SK-N-SH (cell line): Measurements from ENCODE around the gene ATP6V1B1. TPM values are rescaled to one million over a fixed set of nuclear protein-coding genes. Genes with fewer than 3 reads are reported as not detected.

ENCODE experiments used
- CTCF ChIA-PET: fragments of 300-600, 350-600 bp; formaldehyde crosslinking; extraction: SDS; loops from one replicate; lab custom pipeline; 2021; lab: Yijun Ruan, JAX
- POLR2A ChIA-PET: fragments of 350-600 bp; sonication (Branson Sonifier 250); formaldehyde crosslinking; extraction: SDS; loops from one replicate; lab custom pipeline; 2020; ENCODE audit warnings: antibody characterized with exemption, inconsistent platforms; lab: Yijun Ruan, JAX
- DNase-seq: peaks from one replicate; pipeline ENCODE4 v3.0.0; 2012
- H2AFZ ChIP-seq: fragments of 200-600 bp; sonication (generic); 2 replicates; pipeline ENCODE4 v1.8.1; 2016; ENCODE audit warnings: antibody characterized with exemption, mild to moderate bottlenecking, low read depth
- H3F3A ChIP-seq: fragments of 200-600 bp; sonication (generic); replicated peaks from 2 replicates; pipeline ENCODE3; 2016; ENCODE audit warnings: antibody characterized with exemption, mild to moderate bottlenecking; ENCODE audit not compliant: insufficient read depth
- H3K27ac ChIP-seq, 2 experiments: fragments of 200-500 bp in 1 of 2; fragments of 200-600 bp in 1 of 2; sonication (Bioruptor generic) in 1 of 2; sonication (generic), shearing (Covaris generic) in 1 of 2; 2 replicates each; pipeline versions ENCODE4 v1.5.1 to v1.6.1; 2014 to 2016; ENCODE audit warnings: low read depth in 2 of 2, inconsistent platforms in 1 of 2, low read length in 1 of 2, mild to moderate bottlenecking in 1 of 2, mixed read lengths in 1 of 2
- H3K27me3 ChIP-seq: fragments of 200-600 bp; sonication (generic), shearing (Covaris generic); 2 replicates; pipeline ENCODE4 v1.6.1; 2016; ENCODE audit warnings: mixed run types; ENCODE audit not compliant: insufficient read depth
- H3K36me3 ChIP-seq, 2 experiments: fragments of 200-500 bp in 1 of 2; fragments of 200-600 bp in 1 of 2; sonication (Bioruptor generic) in 1 of 2; sonication (generic) in 1 of 2; replicated peaks in 1 of 2; 2 replicates each; pipeline versions ENCODE3 to v1.5.1; 2014 to 2016; ENCODE audit warnings: low read length in 1 of 2, mild to moderate bottlenecking in 1 of 2; ENCODE audit not compliant: insufficient read depth in 2 of 2, control insufficient read depth in 1 of 2
- H3K4me1 ChIP-seq, 2 experiments: fragments of 200-500 bp in 1 of 2; fragments of 200-600 bp in 1 of 2; sonication (Bioruptor generic) in 1 of 2; sonication (generic), shearing (Covaris generic) in 1 of 2; 2 replicates each; pipeline versions ENCODE4 v1.5.1 to v1.6.1; 2014 to 2016; ENCODE audit warnings: low read depth in 1 of 2, low read length in 1 of 2, mixed run types in 1 of 2; ENCODE audit not compliant: insufficient read depth in 2 of 2, control insufficient read depth in 1 of 2
- H3K4me2 ChIP-seq: fragments of 200-600 bp; sonication (generic), shearing (Covaris generic); 2 replicates; pipeline ENCODE4 v1.6.1; 2017; ENCODE audit warnings: mixed run types
- H3K4me3 ChIP-seq, 2 experiments: fragments of 200-500 bp in 1 of 2; fragments of 200-600 bp in 1 of 2; sonication (Bioruptor generic) in 1 of 2; sonication (generic), shearing (Covaris generic) in 1 of 2; 2 replicates each; pipeline versions ENCODE4 v1.5.1 to v1.8.1; 2014 to 2016; ENCODE audit warnings: low read depth in 2 of 2, inconsistent platforms in 1 of 2, low read length in 1 of 2, mild to moderate bottlenecking in 1 of 2, mixed read lengths in 1 of 2, moderate library complexity in 1 of 2
- H3K79me2 ChIP-seq: fragments of 200-600 bp; sonication (generic); 2 replicates; pipeline ENCODE4 v1.8.1; 2017; ENCODE audit warnings: mild to moderate bottlenecking; ENCODE audit not compliant: insufficient read depth
- H3K9ac ChIP-seq: fragments of 200-600 bp; sonication (generic); 2 replicates; pipeline ENCODE4 v1.6.1; 2017; ENCODE audit warnings: mixed run types
- H3K9me2 ChIP-seq: fragments of 200-600 bp; sonication (generic); 2 replicates; pipeline ENCODE4 v1.6.1; 2017; ENCODE audit warnings: mixed run types
- H3K9me3 ChIP-seq: fragments of 200-600 bp; sonication (generic); 2 replicates; pipeline ENCODE4 v1.6.1; 2017; ENCODE audit warnings: mixed run types, mild to moderate bottlenecking, moderate library complexity
- H4K20me1 ChIP-seq: fragments of 200-600 bp; sonication (generic); 2 replicates; pipeline ENCODE4 v1.6.1; 2017; ENCODE audit warnings: mild to moderate bottlenecking, mixed run types; ENCODE audit not compliant: insufficient read depth
- ELF1 ChIP-seq: IDR thresholded peaks from 2 replicates; pipeline ENCODE4 v1.4.0; 2012
- FOSL2 ChIP-seq: IDR thresholded peaks from 2 replicates; pipeline ENCODE4 v1.4.0; 2012; ENCODE audit warnings: low read depth, mild to moderate bottlenecking, moderate library complexity, borderline replicate concordance
- FOXJ3 ChIP-seq: sonication (generic); formaldehyde crosslinking; IDR thresholded peaks from 2 replicates; pipeline ENCODE4 v1.5.1; 2020; ENCODE audit warnings: mild to moderate bottlenecking, missing genetic modification reagents
- FOXM1 ChIP-seq: IDR thresholded peaks from 2 replicates; pipeline ENCODE4 v1.4.0; 2012; ENCODE audit warnings: low read depth, mild to moderate bottlenecking
- GATA2 ChIP-seq: sonication (generic); formaldehyde crosslinking; IDR thresholded peaks from 2 replicates; pipeline ENCODE4 v1.5.0; 2020; ENCODE audit warnings: mild to moderate bottlenecking, missing genetic modification reagents
- RAD21 ChIP-seq: IDR thresholded peaks from 2 replicates; pipeline ENCODE4 v1.6.1; 2012; ENCODE audit warnings: mild to moderate bottlenecking, low read length
- SMC3 ChIP-seq: IDR thresholded peaks from 2 replicates; pipeline ENCODE4 v1.6.1; 2012; ENCODE audit warnings: low read depth, low read length, improper control_type of control experiment
- YY1 ChIP-seq: IDR thresholded peaks from 2 replicates; pipeline ENCODE4 v1.4.0; 2012; ENCODE audit warnings: low read depth, mild to moderate bottlenecking
- WGBS: methylation state at CpG from one replicate; pipeline ENCODE4 v1.1.6; 2017; ENCODE audit warnings: low lambda C conversion rate; 5-methylcytosine and 5-hydroxymethylcytosine counted together
- polyA plus RNA-seq, 3 experiments: library from polyadenylated mRNA; depleted of rRNA; stranded (reverse); fragments of >200 nt; gene quantifications; 2 replicates each; pipeline ENCODE4 v1.2.3, GENCODE V29; 2012
- TF ChIP-seq, protein P1 (sequence below): IDR thresholded peaks from 2 replicates; pipeline ENCODE4 v1.4.0; 2012; ENCODE audit warnings: low read depth
- TF ChIP-seq, protein P2 (sequence below): fragments of 200-600 bp; sonication (generic); IDR thresholded peaks from 2 replicates; pipeline ENCODE4 v1.6.1; 2017; ENCODE audit warnings: antibody characterized with exemption, mild to moderate bottlenecking, moderate library complexity
- TF ChIP-seq, protein P3 (sequence below): IDR thresholded peaks from 2 replicates; pipeline ENCODE4 v1.4.0; 2012; ENCODE audit warnings: low read depth, borderline replicate concordance

Gene ATP6V1B1
- polyA plus RNA-seq, 1 of the 3 experiments (the other 2 are of a cell fraction), result 4.9 TPM

DNA sequence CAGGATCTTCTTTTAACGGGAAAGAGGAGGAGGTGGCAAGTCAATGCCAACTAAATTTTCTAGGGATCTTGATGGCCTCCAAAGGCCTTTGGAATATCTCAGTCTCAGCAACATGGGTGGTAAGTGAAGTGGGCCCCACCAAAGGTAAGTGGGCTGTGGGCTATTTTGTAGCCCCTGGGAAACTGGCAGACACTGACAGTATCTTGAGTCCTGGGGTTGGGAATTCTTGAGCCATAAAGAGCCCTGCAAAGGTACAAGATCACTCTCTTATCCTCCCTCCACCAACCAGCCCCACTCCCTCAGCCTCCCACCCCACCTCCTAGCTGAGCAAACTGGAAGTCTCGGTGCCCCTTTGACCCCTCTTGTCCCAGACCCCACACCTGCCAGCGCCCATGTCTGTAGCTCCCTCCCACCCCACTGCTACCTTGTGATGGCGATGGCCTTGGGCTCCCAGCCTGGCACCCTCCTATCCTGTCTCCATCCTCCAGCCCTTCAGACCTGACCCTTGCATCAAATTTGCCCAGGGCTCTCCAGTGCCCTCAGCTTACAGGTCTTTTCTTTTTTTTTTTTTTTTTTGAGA, 8.5 kb downstream of the ATP6V1B1 start (continued):
- TF ChIP-seq GATA2 (CRISPR knock-in tag) (no peak), FOXJ3 (CRISPR knock-in tag) (no peak), FOXM1 (no peak)
- TF ChIP-seq, protein P1, sequence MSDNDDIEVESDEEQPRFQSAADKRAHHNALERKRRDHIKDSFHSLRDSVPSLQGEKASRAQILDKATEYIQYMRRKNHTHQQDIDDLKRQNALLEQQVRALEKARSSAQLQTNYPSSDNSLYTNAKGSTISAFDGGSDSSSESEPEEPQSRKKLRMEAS, result no peak
- TF ChIP-seq, all 33 proteins: peak for 0

DNA sequence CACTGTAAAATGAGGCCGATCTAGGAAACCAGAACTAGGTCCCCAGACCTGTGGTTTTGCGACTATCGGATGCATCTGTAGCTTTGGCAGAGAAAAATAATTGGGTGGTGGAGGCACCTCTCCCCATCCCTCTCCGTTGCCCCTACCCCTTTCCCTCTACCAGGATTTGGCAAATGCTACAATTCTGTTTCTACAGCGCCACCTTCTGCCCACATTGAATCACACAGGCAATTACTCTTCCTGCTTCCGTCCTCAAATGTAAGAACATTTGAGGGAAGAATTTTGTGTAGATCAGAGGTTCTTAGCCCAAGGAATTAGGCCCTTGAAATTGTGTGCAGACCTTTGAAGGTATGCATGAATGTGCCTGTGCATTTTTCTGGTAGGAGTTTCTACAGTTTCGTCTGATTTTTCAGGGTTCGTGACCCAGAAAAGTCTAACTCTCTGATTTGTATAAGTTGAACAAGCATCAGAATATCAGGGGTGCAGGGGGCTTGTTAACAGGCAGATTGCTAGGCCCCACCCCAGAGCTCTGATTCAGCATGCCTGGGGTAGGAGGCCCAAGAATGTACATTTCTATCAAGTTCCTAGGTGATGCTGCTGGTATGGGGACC, 11.2 kb downstream of the ATP6V1B1 start:
- Histone ChIP-seq H3K4me2 (peak overlapping the region; percentile 80), H2AFZ (peak overlapping the region; percentile 73; the same call in 1 of the 2 replicates), H3K9ac (no peak overlapping the region), H4K20me1 (no peaks in the 10 kb centered on the region), H3K9me2 (no peaks in the 10 kb centered on the region), H3K4me1 (peaks cover 5 to 20% of the 10 kb centered on the region in 2 experiments; a peak in 2 of 4 replicates), H3K79me2 (no peaks in the 10 kb centered on the region)
- DNase-seq, result peak; percentile 71
- POLR2A ChIA-PET, result interaction anchor here (1.9 kb wide), 1 partner anchor 75 kb away, joined by 5 read pairs; no protein-coding TSS in a partner anchor
- TF ChIP-seq RAD21, result peak; percentile 76
- peak; percentile 36; the same call in 1 of the 2 replicates for TF ChIP-seq ELF1
- TF ChIP-seq SMC3, result peak; percentile 69
- TF ChIP-seq YY1, result no peak
- TF ChIP-seq FOSL2, result no peak
- TF ChIP-seq, protein P2, sequence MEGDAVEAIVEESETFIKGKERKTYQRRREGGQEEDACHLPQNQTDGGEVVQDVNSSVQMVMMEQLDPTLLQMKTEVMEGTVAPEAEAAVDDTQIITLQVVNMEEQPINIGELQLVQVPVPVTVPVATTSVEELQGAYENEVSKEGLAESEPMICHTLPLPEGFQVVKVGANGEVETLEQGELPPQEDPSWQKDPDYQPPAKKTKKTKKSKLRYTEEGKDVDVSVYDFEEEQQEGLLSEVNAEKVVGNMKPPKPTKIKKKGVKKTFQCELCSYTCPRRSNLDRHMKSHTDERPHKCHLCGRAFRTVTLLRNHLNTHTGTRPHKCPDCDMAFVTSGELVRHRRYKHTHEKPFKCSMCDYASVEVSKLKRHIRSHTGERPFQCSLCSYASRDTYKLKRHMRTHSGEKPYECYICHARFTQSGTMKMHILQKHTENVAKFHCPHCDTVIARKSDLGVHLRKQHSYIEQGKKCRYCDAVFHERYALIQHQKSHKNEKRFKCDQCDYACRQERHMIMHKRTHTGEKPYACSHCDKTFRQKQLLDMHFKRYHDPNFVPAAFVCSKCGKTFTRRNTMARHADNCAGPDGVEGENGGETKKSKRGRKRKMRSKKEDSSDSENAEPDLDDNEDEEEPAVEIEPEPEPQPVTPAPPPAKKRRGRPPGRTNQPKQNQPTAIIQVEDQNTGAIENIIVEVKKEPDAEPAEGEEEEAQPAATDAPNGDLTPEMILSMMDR, result peak; percentile 88
- TF ChIP-seq, all 33 proteins: peak for 4
- H3K27ac ChIP-seq, result 0 out of 4 replicates have a peak overlapping the region, but pooled peaks of 1 of the 2 experiments have one; percentile 44
- CTCF ChIA-PET, result interaction anchor here (0.6 to 8.6 kb wide), 41 partner anchors 11 to 644 kb away, joined by 3 to 244 read pairs (median 10); partner anchors contain the start of genes ADD2, ATP6V1B1, CLEC4F and FIGLA
- H3F3A ChIP-seq, result peaks cover 8% of the 10 kb centered on the region
- 37% methylated on average over 8 of the region's 8 CpGs for WGBS
- H3K27me3 ChIP-seq, result no peaks in the 10 kb centered on the region
- H3K4me3 ChIP-seq, result peak overlapping the region in 1 of 2 experiments; percentile 54; a peak in 1 of 4 replicates
- no peaks in the 10 kb centered on the region for H3K9me3 ChIP-seq
- no peaks in the 10 kb centered on the region for H3K36me3 ChIP-seq

DNA sequence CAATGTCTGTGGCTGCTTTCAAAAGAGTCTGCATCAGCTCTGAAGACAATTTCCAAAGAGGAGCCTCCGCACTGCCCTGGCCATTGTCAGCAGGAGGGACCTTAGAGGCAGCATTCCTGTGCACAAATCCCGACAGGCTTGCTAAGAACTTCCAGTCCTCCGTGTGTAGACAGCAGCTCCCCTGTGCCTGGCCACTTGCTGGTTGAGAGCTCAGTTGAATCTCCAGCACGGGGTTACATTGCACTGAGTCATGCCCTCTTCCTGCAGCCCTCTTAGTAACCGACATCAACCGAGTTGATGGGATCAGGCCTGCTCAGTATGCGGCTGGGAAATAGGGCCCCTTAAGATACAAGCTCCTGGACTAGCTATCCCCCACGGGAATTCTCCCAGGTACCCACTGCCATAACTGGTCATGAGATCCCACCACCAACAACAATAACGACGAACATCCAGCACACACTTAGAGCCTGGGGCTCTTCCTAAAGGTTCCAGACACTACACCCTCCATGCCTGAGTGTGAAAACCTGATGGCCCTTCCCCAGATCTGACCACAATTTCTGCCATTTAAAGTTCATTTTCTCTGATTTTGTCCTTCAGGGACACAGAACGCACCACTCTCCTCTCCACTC, 12.0 kb downstream of the ATP6V1B1 start:
- H3K79me2 ChIP-seq, result no peaks in the 10 kb centered on the region
- DNase-seq, result peak; percentile 7
- peaks cover 5 to 16% of the 10 kb centered on the region in 2 experiments; a peak in 2 of 4 replicates for H3K4me1 ChIP-seq
- H4K20me1 ChIP-seq, result no peaks in the 10 kb centered on the region
- no peaks in the 10 kb centered on the region for H3K9me3 ChIP-seq
- WGBS, result 69% methylated on average over 4 of the region's 11 CpGs
- peaks cover 8% of the 10 kb centered on the region for H3F3A ChIP-seq
- peak overlapping the region; percentile 54; the same call in 1 of the 2 replicates for H3K9ac ChIP-seq
- POLR2A ChIA-PET, result interaction anchor here (1.9 kb wide), 1 partner anchor 76 kb away, joined by 5 read pairs; no protein-coding TSS in a partner anchor
- H2AFZ ChIP-seq, result peak overlapping the region; percentile 73
- H3K4me2 ChIP-seq, result peak overlapping the region; percentile 80
- H3K36me3 ChIP-seq, result no peaks in the 10 kb centered on the region
- TF ChIP-seq YY1 (peak; percentile 51; the same call in 1 of the 2 replicates), FOSL2 (peak; percentile 66; the same call in 1 of the 2 replicates), SMC3 (no peak)
- TF ChIP-seq, protein P1, result peak; percentile 41; the same call in 1 of the 2 replicates
- TF ChIP-seq, protein P3, sequence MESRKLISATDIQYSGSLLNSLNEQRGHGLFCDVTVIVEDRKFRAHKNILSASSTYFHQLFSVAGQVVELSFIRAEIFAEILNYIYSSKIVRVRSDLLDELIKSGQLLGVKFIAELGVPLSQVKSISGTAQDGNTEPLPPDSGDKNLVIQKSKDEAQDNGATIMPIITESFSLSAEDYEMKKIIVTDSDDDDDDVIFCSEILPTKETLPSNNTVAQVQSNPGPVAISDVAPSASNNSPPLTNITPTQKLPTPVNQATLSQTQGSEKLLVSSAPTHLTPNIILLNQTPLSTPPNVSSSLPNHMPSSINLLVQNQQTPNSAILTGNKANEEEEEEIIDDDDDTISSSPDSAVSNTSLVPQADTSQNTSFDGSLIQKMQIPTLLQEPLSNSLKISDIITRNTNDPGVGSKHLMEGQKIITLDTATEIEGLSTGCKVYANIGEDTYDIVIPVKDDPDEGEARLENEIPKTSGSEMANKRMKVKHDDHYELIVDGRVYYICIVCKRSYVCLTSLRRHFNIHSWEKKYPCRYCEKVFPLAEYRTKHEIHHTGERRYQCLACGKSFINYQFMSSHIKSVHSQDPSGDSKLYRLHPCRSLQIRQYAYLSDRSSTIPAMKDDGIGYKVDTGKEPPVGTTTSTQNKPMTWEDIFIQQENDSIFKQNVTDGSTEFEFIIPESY, result no peak
- CTCF ChIA-PET, result interaction anchor here (0.7 to 8.6 kb wide), 52 partner anchors 10 to 654 kb away, joined by 3 to 244 read pairs (median 6); partner anchors contain the start of genes ADD2, ATP6V1B1, CLEC4F and FAM136A
- no peaks in the 10 kb centered on the region for H3K27me3 ChIP-seq
- peak overlapping the region in 1 of 2 experiments; percentile 54; a peak in 2 of 4 replicates for H3K4me3 ChIP-seq
- H3K27ac ChIP-seq, result peak overlapping the region in 1 of 2 experiments; percentile 44; a peak in 1 of 4 replicates
- no peaks in the 10 kb centered on the region for H3K9me2 ChIP-seq
